Fibroblast of mammary gland (primary cell): Measurements from ENCODE around the gene MYO18B.

Source experiments
- DNase-seq: peaks from one replicate; pipeline ENCODE4 v3.0.0-alpha.2; 2010; ENCODE audit warnings: low read depth
- H3K4me3 ChIP-seq: 2 replicates; pipeline ENCODE4 v1.5.1; 2011; ENCODE audit warnings: low read depth, mild to moderate bottlenecking, low read length, moderate library complexity; ENCODE audit not compliant: control insufficient read depth
- TF ChIP-seq, protein P1 (sequence below): conservative IDR thresholded peaks from 2 replicates; pipeline ENCODE4 v1.5.1; 2011; ENCODE audit warnings: low read depth, low read length, inconsistent platforms; ENCODE audit not compliant: control insufficient read depth, insufficient read depth

MYO18B gene

GRCh38 chr22:25741692-25742626, at the start of gene MYO18B:
TSS of gene MYO18B (plus strand) at chr22:25742188. CDS start at chr22:25761093, 18,905 bp downstream.
- no peak for DNase-seq
- H3K4me3 ChIP-seq: no peak within 1 kb of the TSS

GRCh38 chr22:25692397-25693267, 49.4 kb upstream of the MYO18B start:
- TF ChIP-seq, protein P1, sequence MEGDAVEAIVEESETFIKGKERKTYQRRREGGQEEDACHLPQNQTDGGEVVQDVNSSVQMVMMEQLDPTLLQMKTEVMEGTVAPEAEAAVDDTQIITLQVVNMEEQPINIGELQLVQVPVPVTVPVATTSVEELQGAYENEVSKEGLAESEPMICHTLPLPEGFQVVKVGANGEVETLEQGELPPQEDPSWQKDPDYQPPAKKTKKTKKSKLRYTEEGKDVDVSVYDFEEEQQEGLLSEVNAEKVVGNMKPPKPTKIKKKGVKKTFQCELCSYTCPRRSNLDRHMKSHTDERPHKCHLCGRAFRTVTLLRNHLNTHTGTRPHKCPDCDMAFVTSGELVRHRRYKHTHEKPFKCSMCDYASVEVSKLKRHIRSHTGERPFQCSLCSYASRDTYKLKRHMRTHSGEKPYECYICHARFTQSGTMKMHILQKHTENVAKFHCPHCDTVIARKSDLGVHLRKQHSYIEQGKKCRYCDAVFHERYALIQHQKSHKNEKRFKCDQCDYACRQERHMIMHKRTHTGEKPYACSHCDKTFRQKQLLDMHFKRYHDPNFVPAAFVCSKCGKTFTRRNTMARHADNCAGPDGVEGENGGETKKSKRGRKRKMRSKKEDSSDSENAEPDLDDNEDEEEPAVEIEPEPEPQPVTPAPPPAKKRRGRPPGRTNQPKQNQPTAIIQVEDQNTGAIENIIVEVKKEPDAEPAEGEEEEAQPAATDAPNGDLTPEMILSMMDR: no peak

More at GRCh38 chr22:25741692-25742626, at the start of gene MYO18B:
- TF ChIP-seq, protein P1: no peak

GRCh38 chr22:25693268-25693565, 48.8 kb upstream of the MYO18B start:
- H3K4me3 ChIP-seq: no peak overlapping the region
- TF ChIP-seq, protein P1: no peak
- DNase-seq: no peak

More at GRCh38 chr22:25692397-25693267, 49.4 kb upstream of the MYO18B start:
- no peak overlapping the region for H3K4me3 ChIP-seq
- no peak for DNase-seq

GRCh38 chr22:25694196-25694907, 47.6 kb upstream of the MYO18B start:
- no peak overlapping the region for H3K4me3 ChIP-seq
- no peak for DNase-seq
- TF ChIP-seq, protein P1: no peak

DNA sequence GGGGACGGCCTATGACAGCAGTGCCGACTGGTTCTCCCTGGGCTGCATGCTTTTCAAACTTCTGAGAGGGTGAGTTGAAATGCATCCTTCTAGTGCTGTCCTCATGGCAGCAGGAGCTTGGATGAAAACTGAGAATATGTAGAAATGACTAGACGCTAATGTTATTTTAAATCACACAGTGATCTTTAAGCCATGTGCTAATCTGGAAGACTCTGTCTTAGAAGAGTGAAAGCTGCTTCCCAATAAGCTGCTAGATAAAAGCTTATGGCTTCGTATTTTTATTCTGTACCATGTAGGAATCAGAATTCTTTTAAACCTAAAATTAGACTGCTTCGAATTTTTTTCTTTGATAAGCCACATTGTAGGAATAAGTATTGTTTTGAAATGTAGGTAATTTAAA, 46.8 kb upstream of the MYO18B start:
- TF ChIP-seq, protein P1: no peak
- no peak for DNase-seq

GRCh38 chr22:25696763-25697162, 45.2 kb upstream of the MYO18B start:
- no peak overlapping the region for H3K4me3 ChIP-seq
- DNase-seq: no peak

More for the DNA sequence above, 46.8 kb upstream of the MYO18B start:
- no peak overlapping the region for H3K4me3 ChIP-seq

More at GRCh38 chr22:25696763-25697162, 45.2 kb upstream of the MYO18B start:
- TF ChIP-seq, protein P1: no peak
